HG02885 (cell line): ENCODE results near the gene OR8D2.
"Not testable (repeated sequence)": the region's sequence is repeated elsewhere in the genome, so short reads cannot be mapped to it uniquely, and the experiment has no call there.

ENCODE experiments used
- ATAC-seq: cut with Tn5 transposase; IDR thresholded peaks from one replicate; pipeline ENCODE4 v1.9.1; 2021; ENCODE audit warnings: mild to moderate bottlenecking; ENCODE audit not compliant: unreplicated experiment, poor library complexity

Gene OR8D2

DNA sequence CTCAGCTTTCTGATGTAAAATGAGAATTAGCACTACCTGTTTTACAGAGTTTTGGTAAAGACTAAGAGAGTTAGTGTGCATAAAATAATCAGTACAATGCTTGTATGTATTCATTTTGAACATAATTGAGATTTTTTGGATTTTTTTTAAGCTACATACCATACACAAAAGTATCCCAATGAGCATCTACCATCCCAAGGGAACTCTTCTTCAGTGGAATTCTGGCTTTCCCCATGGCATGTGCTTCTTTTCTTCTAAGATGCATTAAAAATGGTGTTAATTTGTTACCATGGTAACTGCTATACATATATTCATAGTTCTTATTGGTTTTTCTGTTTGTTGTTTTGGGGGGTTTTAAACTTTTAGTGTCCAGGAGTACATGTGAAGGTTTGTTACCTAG lies 24.0 kb downstream of the OR8D2 start:
- no peak for ATAC-seq

- ATAC-seq, result no peak
Measured at GRCh38 chr11:124294687-124295086, 25.3 kb downstream of the OR8D2 start.

- ATAC-seq, result no peak
Measured at GRCh38 chr11:124285610-124286344, 34.2 kb downstream of the OR8D2 start.

DNA sequence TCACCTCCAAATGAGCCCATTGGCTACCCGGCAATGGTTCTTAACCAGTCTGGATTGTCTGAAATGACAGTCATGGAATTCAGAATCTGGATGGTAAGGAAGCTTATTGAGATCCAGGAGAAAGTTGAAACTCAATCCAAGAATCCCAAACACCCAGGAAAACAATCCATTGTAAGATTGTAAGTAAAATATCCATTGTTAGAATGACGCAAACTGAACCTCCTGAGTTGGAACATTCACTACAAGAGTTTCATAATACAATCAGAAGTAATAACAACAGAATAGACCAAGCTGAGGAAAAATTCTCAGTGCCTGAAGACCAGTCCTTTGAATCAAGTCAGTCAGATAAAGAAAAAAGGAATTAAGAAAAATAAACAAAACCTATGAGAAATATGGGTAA lies 41.7 kb downstream of the OR8D2 start:
- ATAC-seq, result no peak

DNA sequence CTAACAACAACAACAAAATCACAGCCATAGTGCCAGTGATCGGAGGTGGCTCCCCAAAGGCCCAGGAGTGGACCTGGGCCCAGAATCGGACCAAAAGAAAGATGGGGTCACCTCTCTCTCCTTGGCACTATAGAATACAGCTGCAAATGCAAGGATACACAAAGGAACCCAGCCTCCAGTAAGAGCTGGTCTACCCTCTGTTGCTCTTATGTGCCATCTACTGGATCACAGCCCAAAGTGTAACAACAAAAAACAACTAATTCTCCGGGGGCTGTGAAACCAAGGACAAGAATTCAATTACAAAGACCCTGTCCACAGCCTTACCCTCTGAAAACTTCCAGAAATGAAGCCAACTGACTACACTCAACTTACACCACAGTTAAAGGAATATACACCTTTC lies 42.2 kb downstream of the OR8D2 start:
- ATAC-seq, result no peak

GRCh38 chr11:124277207-124277606 lies 42.8 kb downstream of the OR8D2 start:
- ATAC-seq, result no peak

- ATAC-seq, result no peak
Measured at GRCh38 chr11:124276081-124276480, 43.9 kb downstream of the OR8D2 start.

DNA sequence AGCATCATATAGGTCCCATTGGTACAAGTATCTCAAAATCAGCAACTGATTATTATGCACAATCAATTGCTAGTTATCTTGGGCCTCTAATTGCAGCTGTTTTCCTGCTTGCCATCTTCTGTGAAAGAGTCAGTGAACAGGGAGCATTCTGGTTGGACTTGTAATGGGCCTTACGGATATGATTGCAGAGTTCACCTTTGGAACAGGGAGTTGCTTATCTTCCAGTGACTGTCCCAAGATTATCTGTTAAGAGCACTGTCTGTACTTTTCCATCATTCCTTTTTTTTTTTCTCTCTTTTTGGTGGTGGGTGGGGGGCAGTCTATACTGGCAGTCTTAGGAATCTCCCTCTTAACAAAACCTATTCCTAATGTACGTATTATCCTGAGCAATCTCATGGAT lies 46.0 kb downstream of the OR8D2 start:
- no peak for ATAC-seq

DNA sequence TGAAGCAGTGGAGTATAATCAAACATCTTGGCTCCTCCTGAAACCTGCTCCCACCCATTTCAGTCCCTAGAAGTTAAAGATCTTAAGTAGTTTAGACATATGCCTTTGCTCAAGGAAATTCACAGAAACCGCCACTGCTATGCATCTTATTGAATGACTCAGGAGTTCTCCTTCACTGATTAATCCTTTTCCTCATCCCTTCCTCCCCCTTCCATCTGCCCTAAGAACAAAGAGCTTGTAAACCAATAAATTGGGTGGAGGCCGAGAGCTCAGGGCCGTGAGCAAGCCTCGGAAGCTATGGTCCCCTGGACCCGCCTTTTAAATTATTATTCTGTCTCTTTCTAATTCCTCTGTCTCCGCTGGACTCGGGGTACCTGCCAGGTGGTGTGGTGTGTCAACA lies 49.1 kb downstream of the OR8D2 start:
- not testable (repeated sequence) for ATAC-seq
